SU-DHL-6 (cell line): Measurements from ENCODE around the gene GET4.

ENCODE experiments used
- H2AFZ ChIP-seq: fragments of 200-600 bp; sonication (generic); 2 replicates; pipeline ENCODE4 v1.6.1; 2014; ENCODE audit warnings: low read depth, mild to moderate bottlenecking, moderate library complexity, mixed read lengths, antibody characterized with exemption, low read length; ENCODE audit not compliant: severe bottlenecking
- H3F3A ChIP-seq: fragments of 200-600 bp; shearing (Covaris generic); 2 replicates; pipeline ENCODE4 v1.6.0; 2016; ENCODE audit warnings: antibody characterized with exemption, mild to moderate bottlenecking; ENCODE audit not compliant: insufficient read depth
- H3K27ac ChIP-seq: fragments of 200-600 bp; sonication (generic); 2 replicates; pipeline ENCODE4 v1.5.1; 2016; ENCODE audit warnings: low read depth, mild to moderate bottlenecking, low read length, moderate library complexity, mixed read lengths
- H3K27me3 ChIP-seq: fragments of 200-600 bp; sonication (generic), shearing (Covaris generic); 2 replicates; pipeline ENCODE4 v1.6.0; 2014; ENCODE audit warnings: mild to moderate bottlenecking, low read length
- H3K36me3 ChIP-seq: fragments of 200-600 bp; sonication (generic); 2 replicates; pipeline ENCODE4 v1.6.1; 2014; ENCODE audit warnings: mild to moderate bottlenecking, low read length, mixed read lengths
- H3K4me2 ChIP-seq: fragments of 300-600, 200-600 bp; shearing (Covaris generic), sonication (generic); 2 replicates; pipeline ENCODE4 v1.6.0; 2014; ENCODE audit warnings: low read length, low read depth, mild to moderate bottlenecking; ENCODE audit not compliant: poor library complexity, severe bottlenecking
- H3K4me3 ChIP-seq: fragments of 200-600 bp; sonication (generic); 2 replicates; pipeline ENCODE4 v1.5.1; 2014; ENCODE audit warnings: antibody characterized with exemption, low read length, mild to moderate bottlenecking, mixed read lengths; ENCODE audit not compliant: insufficient read depth, poor library complexity, severe bottlenecking
- H3K79me2 ChIP-seq: fragments of 200-600 bp; sonication (generic); 2 replicates; pipeline ENCODE4 v1.6.1; 2014; ENCODE audit warnings: mild to moderate bottlenecking, low read length, moderate library complexity; ENCODE audit not compliant: insufficient read depth
- H3K9ac ChIP-seq: fragments of 200-600 bp; sonication (generic); 2 replicates; pipeline ENCODE4 v1.7.0; 2014; ENCODE audit warnings: mild to moderate bottlenecking, low read length
- H3K9me2 ChIP-seq: fragments of 200-600 bp; sonication (generic); replicated peaks from 2 replicates; pipeline ENCODE4 v1.6.1; 2014; ENCODE audit warnings: low read length; ENCODE audit not compliant: insufficient read depth
- H3K9me3 ChIP-seq: fragments of 200-600 bp; sonication (generic); 2 replicates; pipeline ENCODE4 v1.6.1; 2014; ENCODE audit warnings: low read length, mixed read lengths; ENCODE audit not compliant: insufficient read depth
- H4K20me1 ChIP-seq: fragments of 200-600 bp; sonication (generic); 2 replicates; pipeline ENCODE4 v1.6.1; 2014; ENCODE audit warnings: low read depth, mild to moderate bottlenecking, antibody characterized with exemption, low read length, moderate library complexity, mixed read lengths
- EZH2phosphoT487 ChIP-seq: fragments of 200-600 bp; sonication (generic), shearing (Covaris generic); conservative IDR thresholded peaks from 2 replicates; pipeline ENCODE4 v1.6.1; 2018; ENCODE audit warnings: mild to moderate bottlenecking, antibody characterized with exemption, low read length, moderate library complexity, mixed read lengths
- TF ChIP-seq, protein P1 (sequence below): fragments of 200-600 bp; sonication (generic); IDR thresholded peaks from one replicate; pipeline ENCODE4 v1.5.1; 2017; ENCODE audit warnings: antibody characterized with exemption, mild to moderate bottlenecking, low read length, moderate library complexity; ENCODE audit not compliant: insufficient read depth, poor library complexity, severe bottlenecking

Gene GET4

DNA sequence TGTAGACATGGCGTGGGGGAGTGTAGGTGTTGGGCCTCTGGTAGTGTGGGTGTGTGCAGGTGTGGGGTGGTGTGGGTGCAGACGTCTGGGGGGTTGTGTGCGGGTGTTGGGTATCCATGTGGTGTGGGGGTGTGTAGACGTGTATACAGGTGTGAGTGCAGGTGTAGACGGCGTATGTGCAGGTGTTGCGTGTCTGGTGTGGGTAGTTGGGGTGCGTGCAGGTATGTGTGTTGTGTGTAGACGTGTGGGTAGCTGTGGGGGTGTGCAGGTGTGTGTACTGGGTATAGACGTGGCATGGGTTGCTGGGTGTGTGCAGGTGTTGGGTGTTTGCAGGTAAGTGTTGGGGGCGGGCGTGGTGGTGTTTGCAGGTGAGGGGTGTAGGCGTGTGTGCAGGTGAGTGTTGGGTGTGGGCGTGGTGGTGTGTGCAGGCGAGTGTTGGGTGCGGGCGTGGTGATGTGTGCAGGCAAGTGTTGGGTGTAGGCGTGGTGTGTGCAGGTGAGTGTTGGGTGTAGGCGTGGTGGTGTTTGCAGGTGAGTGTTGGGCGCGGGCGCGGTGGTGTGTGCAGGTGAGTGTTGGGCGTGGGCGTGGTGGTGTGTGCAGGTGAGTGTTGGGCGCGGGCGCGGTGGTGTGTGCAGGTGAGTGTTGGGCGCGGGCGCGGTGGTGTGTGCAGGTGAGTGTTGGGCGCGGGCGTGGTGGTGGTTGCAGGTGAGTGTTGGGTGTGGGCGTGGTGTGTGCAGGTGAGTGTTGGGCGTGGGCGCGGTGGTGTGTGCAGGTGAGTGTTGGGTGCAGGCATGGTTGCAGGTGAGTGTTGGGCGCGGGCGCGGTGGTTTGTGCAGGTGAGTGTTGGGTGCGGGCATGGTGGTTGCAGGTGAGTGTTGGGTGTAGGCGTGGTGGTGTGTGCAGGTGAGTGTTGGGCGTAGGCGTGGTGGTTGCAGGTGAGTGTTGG is 16.6 kb downstream of the GET4 start:
- no peak overlapping the region for H2AFZ ChIP-seq
- H3K27me3 ChIP-seq, result no peaks in the 10 kb centered on the region
- no peaks in the 10 kb centered on the region for H3K9me3 ChIP-seq
- H3K9me2 ChIP-seq, result no peaks in the 10 kb centered on the region
- H4K20me1 ChIP-seq, result no peaks in the 10 kb centered on the region
- no peaks in the 10 kb centered on the region for H3F3A ChIP-seq
- H3K36me3 ChIP-seq, result no peaks in the 10 kb centered on the region
- no peak overlapping the region for H3K9ac ChIP-seq
- TF ChIP-seq EZH2phosphoT487, result no peak
- TF ChIP-seq, protein P1, sequence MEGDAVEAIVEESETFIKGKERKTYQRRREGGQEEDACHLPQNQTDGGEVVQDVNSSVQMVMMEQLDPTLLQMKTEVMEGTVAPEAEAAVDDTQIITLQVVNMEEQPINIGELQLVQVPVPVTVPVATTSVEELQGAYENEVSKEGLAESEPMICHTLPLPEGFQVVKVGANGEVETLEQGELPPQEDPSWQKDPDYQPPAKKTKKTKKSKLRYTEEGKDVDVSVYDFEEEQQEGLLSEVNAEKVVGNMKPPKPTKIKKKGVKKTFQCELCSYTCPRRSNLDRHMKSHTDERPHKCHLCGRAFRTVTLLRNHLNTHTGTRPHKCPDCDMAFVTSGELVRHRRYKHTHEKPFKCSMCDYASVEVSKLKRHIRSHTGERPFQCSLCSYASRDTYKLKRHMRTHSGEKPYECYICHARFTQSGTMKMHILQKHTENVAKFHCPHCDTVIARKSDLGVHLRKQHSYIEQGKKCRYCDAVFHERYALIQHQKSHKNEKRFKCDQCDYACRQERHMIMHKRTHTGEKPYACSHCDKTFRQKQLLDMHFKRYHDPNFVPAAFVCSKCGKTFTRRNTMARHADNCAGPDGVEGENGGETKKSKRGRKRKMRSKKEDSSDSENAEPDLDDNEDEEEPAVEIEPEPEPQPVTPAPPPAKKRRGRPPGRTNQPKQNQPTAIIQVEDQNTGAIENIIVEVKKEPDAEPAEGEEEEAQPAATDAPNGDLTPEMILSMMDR, result no peak
- no peak overlapping the region for H3K4me3 ChIP-seq
- peaks cover 4% of the 10 kb centered on the region; the same call in 1 of the 2 replicates for H3K79me2 ChIP-seq
- H3K4me2 ChIP-seq, result no peak overlapping the region
- no peak overlapping the region for H3K27ac ChIP-seq

DNA sequence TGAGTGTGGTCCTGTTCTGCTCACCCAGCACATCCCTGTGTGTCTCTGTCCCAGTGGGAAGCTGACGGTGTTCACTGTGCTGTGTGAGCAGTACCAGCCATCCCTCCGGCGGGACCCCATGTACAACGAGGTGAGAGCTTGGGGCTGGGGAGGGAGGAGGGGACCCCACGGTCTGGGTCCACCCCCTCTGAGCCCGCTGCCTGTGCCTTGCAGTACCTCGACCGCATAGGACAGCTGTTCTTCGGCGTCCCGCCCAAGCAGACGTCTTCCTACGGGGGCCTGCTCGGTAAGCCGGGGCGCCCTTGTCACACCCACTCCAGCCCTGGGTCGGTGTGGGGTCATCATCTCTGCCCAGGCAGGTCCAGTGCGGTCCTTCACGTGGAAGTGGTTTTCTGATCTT is 17.3 kb downstream of the GET4 start:
- no peaks in the 10 kb centered on the region for H3K9me2 ChIP-seq
- H3K79me2 ChIP-seq, result peaks cover 4% of the 10 kb centered on the region; the same call in 1 of the 2 replicates
- H3K4me2 ChIP-seq, result no peak overlapping the region
- H3K9me3 ChIP-seq, result no peaks in the 10 kb centered on the region
- no peak overlapping the region for H3K9ac ChIP-seq
- no peak overlapping the region for H3K4me3 ChIP-seq
- H3K36me3 ChIP-seq, result no peaks in the 10 kb centered on the region
- H3K27ac ChIP-seq, result no peak overlapping the region
- TF ChIP-seq, protein P1, result no peak
- no peak for TF ChIP-seq EZH2phosphoT487
- no peak overlapping the region for H2AFZ ChIP-seq
- no peaks in the 10 kb centered on the region for H3F3A ChIP-seq
- H3K27me3 ChIP-seq, result no peaks in the 10 kb centered on the region
- no peaks in the 10 kb centered on the region for H4K20me1 ChIP-seq

DNA sequence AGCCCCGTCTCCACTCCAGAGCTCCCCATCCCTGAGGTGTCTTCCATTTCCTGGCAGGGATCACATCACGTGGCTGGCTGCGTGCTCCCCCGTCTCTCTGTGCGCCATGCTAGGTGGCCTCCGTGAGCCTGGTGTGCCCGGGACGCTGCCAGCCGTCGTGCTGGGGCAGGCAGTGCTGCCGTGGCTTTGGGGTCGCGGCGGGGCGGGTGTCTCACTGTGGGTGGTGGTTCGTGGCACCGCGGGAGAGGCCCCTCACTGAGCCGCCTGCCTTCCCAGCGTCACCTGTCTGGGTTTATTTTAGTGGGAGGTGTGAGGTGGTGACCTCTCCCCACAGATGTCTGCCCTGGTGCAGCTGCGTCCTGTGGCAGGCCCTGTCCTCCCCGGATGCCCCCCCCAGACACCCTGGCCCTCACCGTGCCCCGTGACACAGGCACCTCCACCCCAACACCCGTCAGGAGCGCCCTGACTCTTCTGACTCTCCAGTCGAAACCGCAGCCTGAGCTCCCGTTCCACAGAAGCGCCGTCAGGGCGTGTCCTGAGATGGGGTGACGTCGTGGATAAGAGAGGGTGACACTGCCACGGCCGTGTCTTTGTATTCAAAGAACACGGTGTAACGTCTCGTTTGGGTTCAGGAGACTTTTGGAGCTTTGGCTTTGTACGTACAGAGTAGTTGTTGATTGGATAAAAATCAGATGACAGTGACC is 18.0 kb downstream of the GET4 start:
- H3K36me3 ChIP-seq, result no peaks in the 10 kb centered on the region
- H3F3A ChIP-seq, result no peaks in the 10 kb centered on the region
- no peaks in the 10 kb centered on the region for H3K9me2 ChIP-seq
- H2AFZ ChIP-seq, result no peak overlapping the region
- H3K79me2 ChIP-seq, result no peaks in the 10 kb centered on the region
- no peaks in the 10 kb centered on the region for H4K20me1 ChIP-seq
- H3K27ac ChIP-seq, result no peak overlapping the region
- TF ChIP-seq EZH2phosphoT487, result no peak
- TF ChIP-seq, protein P1, result no peak
- H3K9ac ChIP-seq, result no peak overlapping the region
- H3K27me3 ChIP-seq, result no peaks in the 10 kb centered on the region
- H3K4me3 ChIP-seq, result no peak overlapping the region
- H3K9me3 ChIP-seq, result no peaks in the 10 kb centered on the region
- no peak overlapping the region for H3K4me2 ChIP-seq
